ENCODE data around the gene CPSF6. TPM values are rescaled to one million over a fixed set of nuclear protein-coding genes. Genes with fewer than 3 reads are reported as not detected.
"Not testable (repeated sequence)": the region's sequence is repeated elsewhere in the genome, so short reads cannot be mapped to it uniquely, and the experiment has no call there.

Gene CPSF6
- total RNA-seq, 2 donors from 2014 or later = 27.5 to 48.7 TPM

GRCh38 chr12:69304284-69304683 lies 64.9 kb downstream of the CPSF6 start:
- DNase-seq (ENCODE audit: low spot score) (no peak), ATAC-seq (ENCODE audit: insufficient number of reproducible peaks, low FRiP score, low read depth) (no peak)
- Histone ChIP-seq H3K4me1 (ENCODE audit: control insufficient read depth in 1 of 2, low read depth in 2 of 2) (no peaks in the 10 kb centered on the region), H3K27ac (no peak overlapping the region), H3K4me3 (no peak overlapping the region), H3K27me3 (replicated peaks; ENCODE audit: insufficient read depth) (no peaks in the 10 kb centered on the region), H3K9me3 (no peaks in the 10 kb centered on the region), H3K36me3 (no peaks in the 10 kb centered on the region)
- TF ChIP-seq CTCF (IDR thresholded peaks at IDR 0.05) = no peak

- no peaks in the 10 kb centered on the region for H3K4me1 ChIP-seq (ENCODE audit: control insufficient read depth in 1 of 2, low read depth in 2 of 2)
- H3K27me3 ChIP-seq (replicated peaks; ENCODE audit: insufficient read depth) = no peaks in the 10 kb centered on the region
- no peaks in the 10 kb centered on the region for H3K36me3 ChIP-seq
- no peak overlapping the region for H3K4me3 ChIP-seq
- no peak overlapping the region for H3K27ac ChIP-seq
- DNase-seq (ENCODE audit: low spot score) = no peak
- TF ChIP-seq CTCF (IDR thresholded peaks at IDR 0.05) = no peak
- no peak for ATAC-seq (ENCODE audit: insufficient number of reproducible peaks, low FRiP score, low read depth)
- no peaks in the 10 kb centered on the region for H3K9me3 ChIP-seq
Measured at GRCh38 chr12:69309461-69309860, 70.1 kb downstream of the CPSF6 start.

DNA sequence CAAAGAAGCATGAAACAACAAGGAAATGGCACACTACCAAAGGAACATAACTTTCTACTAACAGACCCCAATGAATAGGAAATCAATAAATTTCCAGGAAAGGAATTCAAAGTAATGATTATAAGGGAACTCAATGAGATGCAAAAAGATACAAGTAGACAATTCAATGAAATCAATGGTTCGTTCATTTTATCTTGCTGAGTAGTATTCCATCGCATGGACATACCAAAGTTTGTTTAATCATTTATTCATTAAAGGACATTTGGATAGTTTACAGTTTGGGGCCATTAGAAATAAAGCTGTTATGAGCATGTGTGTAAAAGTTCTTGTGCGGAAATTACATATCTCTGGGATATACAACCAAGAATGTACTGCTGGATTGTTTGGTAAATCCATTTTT lies 73.8 kb downstream of the CPSF6 start:
- H3K9me3 ChIP-seq = no peaks in the 10 kb centered on the region
- H3K4me3 ChIP-seq = no peak overlapping the region
- H3K36me3 ChIP-seq = no peaks in the 10 kb centered on the region
- TF ChIP-seq CTCF (IDR thresholded peaks at IDR 0.05) = no peak
- no peaks in the 10 kb centered on the region for H3K27me3 ChIP-seq (replicated peaks; ENCODE audit: insufficient read depth)
- DNase-seq (ENCODE audit: low spot score) (no peak), ATAC-seq (ENCODE audit: insufficient number of reproducible peaks, low FRiP score, low read depth) (no peak)
- H3K27ac ChIP-seq = no peak overlapping the region
- no peaks in the 10 kb centered on the region for H3K4me1 ChIP-seq (ENCODE audit: control insufficient read depth in 1 of 2, low read depth in 2 of 2)

GRCh38 chr12:69316784-69317183 lies 77.4 kb downstream of the CPSF6 start:
- H3K27ac ChIP-seq; H3K36me3 ChIP-seq; ATAC-seq (ENCODE audit: insufficient number of reproducible peaks, low FRiP score, low read depth); DNase-seq (ENCODE audit: low spot score); H3K9me3 ChIP-seq; H3K4me3 ChIP-seq; H3K4me1 ChIP-seq (ENCODE audit: control insufficient read depth in 1 of 2, low read depth in 2 of 2); H3K27me3 ChIP-seq (replicated peaks; ENCODE audit: insufficient read depth): not testable (repeated sequence)

DNA sequence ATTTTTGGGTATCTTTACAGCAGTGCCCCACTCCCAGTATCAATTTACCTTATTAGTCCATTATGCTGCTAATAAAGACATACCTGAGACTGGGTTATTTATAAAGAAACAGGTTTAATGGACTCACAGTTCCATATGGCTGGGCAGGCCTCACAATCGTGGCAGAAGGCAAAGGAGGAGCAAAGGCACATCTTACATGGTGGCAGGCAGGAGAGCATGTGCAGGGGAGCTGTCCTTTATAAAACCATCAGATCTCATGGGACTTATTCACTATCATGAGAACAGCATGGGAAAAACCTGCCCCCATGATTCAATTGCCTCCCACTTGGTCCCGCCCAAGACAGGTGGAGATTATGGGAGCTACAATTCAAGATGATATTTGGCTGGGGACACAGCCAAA lies 77.9 kb downstream of the CPSF6 start:
- not testable (repeated sequence) for H3K36me3 ChIP-seq; H3K4me1 ChIP-seq (ENCODE audit: control insufficient read depth in 1 of 2, low read depth in 2 of 2); H3K9me3 ChIP-seq; DNase-seq (ENCODE audit: low spot score); H3K4me3 ChIP-seq; ATAC-seq (ENCODE audit: insufficient number of reproducible peaks, low FRiP score, low read depth); H3K27me3 ChIP-seq (replicated peaks; ENCODE audit: insufficient read depth); H3K27ac ChIP-seq

DNA sequence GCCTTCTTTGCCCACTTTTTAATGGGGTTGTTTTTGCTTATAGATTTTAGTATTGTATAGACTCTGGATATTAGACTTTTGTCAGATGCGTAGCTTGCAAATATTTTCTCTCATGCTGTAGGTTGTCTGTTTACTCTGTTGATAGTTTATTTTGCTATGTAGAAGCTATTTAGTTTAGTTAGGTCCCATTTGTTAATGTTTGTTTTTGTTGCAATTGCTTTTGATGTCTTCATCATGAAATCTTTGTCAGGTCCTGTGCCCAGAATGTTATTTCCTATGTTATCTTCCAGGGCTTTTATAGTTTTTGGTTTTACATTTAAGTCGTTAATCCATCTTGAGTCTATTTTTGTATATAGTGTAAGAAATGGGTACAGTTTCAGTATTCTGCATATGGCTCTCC lies 78.9 kb downstream of the CPSF6 start:
- DNase-seq (ENCODE audit: low spot score) (no peak), ATAC-seq (ENCODE audit: insufficient number of reproducible peaks, low FRiP score, low read depth) (no peak)
- no peak overlapping the region for H3K4me3 ChIP-seq
- H3K9me3 ChIP-seq = no peaks in the 10 kb centered on the region
- no peaks in the 10 kb centered on the region for H3K27me3 ChIP-seq (replicated peaks; ENCODE audit: insufficient read depth)
- no peak for TF ChIP-seq CTCF (IDR thresholded peaks at IDR 0.05)
- H3K27ac ChIP-seq = no peak overlapping the region
- H3K36me3 ChIP-seq = no peaks in the 10 kb centered on the region
- no peaks in the 10 kb centered on the region for H3K4me1 ChIP-seq (ENCODE audit: control insufficient read depth in 1 of 2, low read depth in 2 of 2)

Data from thoracic aorta (tissue), 2 donors.